ENCODE results near the gene HSD17B14. TPM values are rescaled to one million over a fixed set of nuclear protein-coding genes. Genes with fewer than 3 reads are reported as not detected.
A peak's percentile ranks its signal among the peaks of the same experiment; 100 is the strongest.

Gene HSD17B14
- total and polyA plus RNA-seq, 9 of the 15 experiments (the other 6 are each of a cell fraction or from before 2014, with no cell fraction given), result 0.16 TPM; not detected in 8

DNA sequence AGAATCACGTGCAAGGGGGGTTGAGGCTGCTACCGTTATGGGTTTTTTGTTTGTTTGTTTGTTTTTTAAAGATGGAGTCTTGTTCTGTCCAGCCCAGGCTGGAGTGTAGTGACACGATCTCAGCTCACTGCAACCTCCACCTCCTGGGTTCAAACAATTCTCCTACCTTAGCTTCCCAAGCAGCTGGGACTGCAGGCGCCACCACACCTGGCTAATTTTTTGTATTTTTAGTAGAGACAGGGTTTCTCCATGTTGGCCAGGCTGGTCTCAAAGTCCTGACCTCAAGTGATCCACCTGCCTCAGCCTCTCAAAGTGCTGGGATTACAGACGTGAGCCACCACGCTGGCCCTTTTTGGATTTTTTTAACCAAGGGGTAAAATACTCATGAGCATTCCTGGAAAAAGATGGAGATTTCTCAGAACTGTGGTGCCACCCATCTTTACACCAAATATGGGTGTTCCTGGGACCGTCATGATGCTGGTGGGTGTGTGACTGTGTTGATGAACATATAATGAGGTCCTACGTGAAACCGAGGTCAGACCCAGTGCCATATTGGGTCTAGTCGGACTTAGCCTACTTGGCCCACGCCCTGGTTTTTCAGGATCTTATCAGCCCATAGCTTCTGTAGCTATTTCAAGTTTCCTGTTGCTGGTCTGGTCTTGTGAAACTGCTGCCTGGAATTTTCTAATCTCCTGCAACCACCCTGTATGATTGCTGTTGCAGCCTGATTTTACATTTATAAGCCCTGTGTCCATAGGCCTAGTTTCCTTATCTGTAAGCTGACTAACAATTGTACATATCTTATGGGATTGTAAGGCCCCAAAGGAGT is 42.1 kb upstream of the HSD17B14 start (continued):
- no peak for TF ChIP-seq PBX2 (CRISPR knock-in tag; IDR thresholded peaks at IDR 0.05; ENCODE audit: low read depth)
- TF ChIP-seq PBX2 (tag; conservative IDR thresholded peaks at IDR 0.05; ENCODE audit: low read depth), result 0 out of 2 replicates have a peak, but pooled peaks have one; percentile 19
- TF ChIP-seq ZBTB5 (IDR thresholded peaks at IDR 0.05), result peak; percentile 89
- TF ChIP-seq ZFP30 (CRISPR knock-in tag; IDR thresholded peaks at IDR 0.05; ENCODE audit: borderline replicate concordance), result no peak
- TF ChIP-seq CBFB (CRISPR knock-in tag; IDR thresholded peaks at IDR 0.05), result no peak
- TF ChIP-seq PREB (CRISPR knock-in tag; IDR thresholded peaks at IDR 0.05), result no peak; the same call in 1 of the 2 replicates
- TF ChIP-seq, protein P1, sequence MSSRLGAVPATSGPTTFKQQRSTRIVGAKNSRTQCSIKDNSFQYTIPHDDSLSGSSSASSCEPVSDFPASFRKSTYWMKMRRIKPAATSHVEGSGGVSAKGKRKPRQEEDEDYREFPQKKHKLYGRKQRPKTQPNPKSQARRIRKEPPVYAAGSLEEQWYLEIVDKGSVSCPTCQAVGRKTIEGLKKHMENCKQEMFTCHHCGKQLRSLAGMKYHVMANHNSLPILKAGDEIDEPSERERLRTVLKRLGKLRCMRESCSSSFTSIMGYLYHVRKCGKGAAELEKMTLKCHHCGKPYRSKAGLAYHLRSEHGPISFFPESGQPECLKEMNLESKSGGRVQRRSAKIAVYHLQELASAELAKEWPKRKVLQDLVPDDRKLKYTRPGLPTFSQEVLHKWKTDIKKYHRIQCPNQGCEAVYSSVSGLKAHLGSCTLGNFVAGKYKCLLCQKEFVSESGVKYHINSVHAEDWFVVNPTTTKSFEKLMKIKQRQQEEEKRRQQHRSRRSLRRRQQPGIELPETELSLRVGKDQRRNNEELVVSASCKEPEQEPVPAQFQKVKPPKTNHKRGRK (tag; IDR thresholded peaks at IDR 0.05), result no peak
- TF ChIP-seq DDX20 (tag; IDR thresholded peaks at IDR 0.05; ENCODE audit: low read depth), result no peak
- TF ChIP-seq, protein P2, sequence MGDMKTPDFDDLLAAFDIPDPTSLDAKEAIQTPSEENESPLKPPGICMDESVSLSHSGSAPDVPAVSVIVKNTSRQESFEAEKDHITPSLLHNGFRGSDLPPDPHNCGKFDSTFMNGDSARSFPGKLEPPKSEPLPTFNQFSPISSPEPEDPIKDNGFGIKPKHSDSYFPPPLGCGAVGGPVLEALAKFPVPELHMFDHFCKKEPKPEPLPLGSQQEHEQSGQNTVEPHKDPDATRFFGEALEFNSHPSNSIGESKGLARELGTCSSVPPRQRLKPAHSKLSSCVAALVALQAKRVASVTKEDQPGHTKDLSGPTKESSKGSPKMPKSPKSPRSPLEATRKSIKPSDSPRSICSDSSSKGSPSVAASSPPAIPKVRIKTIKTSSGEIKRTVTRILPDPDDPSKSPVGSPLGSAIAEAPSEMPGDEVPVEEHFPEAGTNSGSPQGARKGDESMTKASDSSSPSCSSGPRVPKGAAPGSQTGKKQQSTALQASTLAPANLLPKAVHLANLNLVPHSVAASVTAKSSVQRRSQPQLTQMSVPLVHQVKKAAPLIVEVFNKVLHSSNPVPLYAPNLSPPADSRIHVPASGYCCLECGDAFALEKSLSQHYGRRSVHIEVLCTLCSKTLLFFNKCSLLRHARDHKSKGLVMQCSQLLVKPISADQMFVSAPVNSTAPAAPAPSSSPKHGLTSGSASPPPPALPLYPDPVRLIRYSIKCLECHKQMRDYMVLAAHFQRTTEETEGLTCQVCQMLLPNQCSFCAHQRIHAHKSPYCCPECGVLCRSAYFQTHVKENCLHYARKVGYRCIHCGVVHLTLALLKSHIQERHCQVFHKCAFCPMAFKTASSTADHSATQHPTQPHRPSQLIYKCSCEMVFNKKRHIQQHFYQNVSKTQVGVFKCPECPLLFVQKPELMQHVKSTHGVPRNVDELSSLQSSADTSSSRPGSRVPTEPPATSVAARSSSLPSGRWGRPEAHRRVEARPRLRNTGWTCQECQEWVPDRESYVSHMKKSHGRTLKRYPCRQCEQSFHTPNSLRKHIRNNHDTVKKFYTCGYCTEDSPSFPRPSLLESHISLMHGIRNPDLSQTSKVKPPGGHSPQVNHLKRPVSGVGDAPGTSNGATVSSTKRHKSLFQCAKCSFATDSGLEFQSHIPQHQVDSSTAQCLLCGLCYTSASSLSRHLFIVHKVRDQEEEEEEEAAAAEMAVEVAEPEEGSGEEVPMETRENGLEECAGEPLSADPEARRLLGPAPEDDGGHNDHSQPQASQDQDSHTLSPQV (IDR thresholded peaks at IDR 0.05), result peak; percentile 95
- peak; percentile 54 for TF ChIP-seq ZFP36 (IDR thresholded peaks at IDR 0.05; ENCODE audit: low read depth, low read length, partially characterized antibody)
- no peak for TF ChIP-seq BDP1 (IDR thresholded peaks at IDR 0.05; ENCODE audit: insufficient read depth, insufficient read length)
- TF ChIP-seq, protein P3, sequence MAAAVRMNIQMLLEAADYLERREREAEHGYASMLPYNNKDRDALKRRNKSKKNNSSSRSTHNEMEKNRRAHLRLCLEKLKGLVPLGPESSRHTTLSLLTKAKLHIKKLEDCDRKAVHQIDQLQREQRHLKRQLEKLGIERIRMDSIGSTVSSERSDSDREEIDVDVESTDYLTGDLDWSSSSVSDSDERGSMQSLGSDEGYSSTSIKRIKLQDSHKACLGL (CRISPR knock-in tag; IDR thresholded peaks at IDR 0.05; ENCODE audit: borderline replicate concordance, poor library complexity, severe bottlenecking), result no peak
- 0 out of 2 replicates have a peak, but pooled peaks have one; percentile 38 for TF ChIP-seq ZNF583 (CRISPR knock-in tag; IDR thresholded peaks at IDR 0.05)
- peak; percentile 96 for TF ChIP-seq SMARCE1 (IDR thresholded peaks at IDR 0.05)

Data from K562 (cell line).